Endothelial cell of umbilical vein (primary cell): ENCODE measurements around the gene ANAPC13. TPM values are rescaled to one million over a fixed set of nuclear protein-coding genes. Genes with fewer than 3 reads are reported as not detected.

Source experiments
- BruUV-seq: library from RNA; stranded (reverse); fragments of 400-500 nt; replicated peaks from 2 replicates; lab custom pipeline; 2021; lab: Mats Ljungman, UMichigan
- CTCF ChIA-PET: fragments of 300-600, 350-600 bp; sonication (Branson Sonifier 250); formaldehyde crosslinking; loops from one replicate; lab custom pipeline; 2021; ENCODE audit warnings: antibody characterized with exemption, inconsistent platforms; lab: Charles Lee
- POLR2A ChIA-PET: fragments of 300-600, 350-600 bp; sonication (Branson Sonifier 250); formaldehyde crosslinking; loops from one replicate; lab custom pipeline; 2021; ENCODE audit warnings: antibody characterized with exemption, inconsistent platforms; lab: Charles Lee
- DNase-seq: peaks from one replicate; pipeline ENCODE4 v3.0.0-alpha.2; 2011; ENCODE audit warnings: low read depth, low spot score
- FAIRE-seq: peaks from 2 replicates; lab custom pipeline; 2011; peaks lifted over from hg19 to GRCh38; lab: Jason Lieb, UNC
- H2AFZ ChIP-seq: 2 replicates; pipeline ENCODE4 v1.6.0; 2012; ENCODE audit warnings: low read depth, low read length, control low read depth, inconsistent platforms
- H3K27ac ChIP-seq: 2 replicates; pipeline ENCODE4 v1.5.1; 2011; ENCODE audit warnings: low read depth, mild to moderate bottlenecking, control low read depth, low read length, moderate library complexity; ENCODE audit not compliant: insufficient read depth
- H3K27me3 ChIP-seq, 2 experiments: 2 replicates each; pipeline versions ENCODE4 v1.6.0 to v1.6.1; 2011; ENCODE audit warnings: low read length in 2 of 2, mixed read lengths in 1 of 2; ENCODE audit not compliant: control insufficient read depth in 2 of 2, insufficient read depth in 2 of 2
- H3K36me3 ChIP-seq, 2 experiments: 2 replicates in 1 of 2; 3 replicates in 1 of 2; pipeline ENCODE4 v1.5.1; 2011; ENCODE audit warnings: low read length in 2 of 2, mild to moderate bottlenecking in 1 of 2, moderate library complexity in 1 of 2; ENCODE audit not compliant: control insufficient read depth in 2 of 2, insufficient read depth in 2 of 2; ENCODE audit errors: extremely low read depth in 1 of 2
- H3K4me1 ChIP-seq: 3 replicates; pipeline ENCODE4 v1.5.1; 2011; ENCODE audit warnings: mild to moderate bottlenecking, low read length; ENCODE audit not compliant: control insufficient read depth, insufficient read depth; ENCODE audit errors: extremely low read depth
- H3K4me2 ChIP-seq: 2 replicates; pipeline ENCODE4 v1.6.1; 2011; ENCODE audit warnings: low read length, control low read depth, mixed read lengths; ENCODE audit not compliant: insufficient read depth
- H3K4me3 ChIP-seq, 3 experiments: fragments of 200-600 bp in 1 of 3; sonication (generic), shearing (Covaris generic) in 1 of 3; replicated peaks in 1 of 3; 2 replicates each; pipeline ENCODE4 v1.5.1; 2011 to 2016; ENCODE audit warnings: control low read depth in 3 of 3, low read length in 3 of 3, mild to moderate bottlenecking in 2 of 3, inconsistent platforms in 1 of 3, low read depth in 1 of 3, moderate library complexity in 1 of 3; ENCODE audit not compliant: insufficient read depth in 1 of 3
- H3K79me2 ChIP-seq: 2 replicates; pipeline ENCODE4 v1.6.0; 2012; ENCODE audit warnings: low read length, inconsistent platforms; ENCODE audit not compliant: control insufficient read depth, insufficient read depth
- H3K9ac ChIP-seq: replicated peaks from 2 replicates; pipeline ENCODE3; 2011; ENCODE audit warnings: low read length, control low read depth; ENCODE audit not compliant: insufficient read depth; ENCODE audit errors: extremely low read depth
- H3K9me1 ChIP-seq: replicated peaks from 3 replicates; pipeline ENCODE4 v1.6.0; 2011; ENCODE audit warnings: mild to moderate bottlenecking, low read length; ENCODE audit not compliant: control insufficient read depth, insufficient read depth; ENCODE audit errors: extremely low read depth
- H3K9me3 ChIP-seq: replicated peaks from 2 replicates; pipeline ENCODE4 v1.5.1; 2012; ENCODE audit warnings: low read length, inconsistent platforms; ENCODE audit not compliant: control insufficient read depth, insufficient read depth
- H4K20me1 ChIP-seq: replicated peaks from 2 replicates; pipeline ENCODE3; 2011; ENCODE audit warnings: mild to moderate bottlenecking, low read length; ENCODE audit not compliant: control insufficient read depth, insufficient read depth; ENCODE audit errors: extremely low read depth
- FOS ChIP-seq: IDR thresholded peaks from 2 replicates; pipeline ENCODE4 v1.6.1; 2011; ENCODE audit warnings: mild to moderate bottlenecking, low read length, moderate library complexity, borderline replicate concordance; ENCODE audit not compliant: insufficient read depth
- GATA2 ChIP-seq: IDR thresholded peaks from 2 replicates; pipeline ENCODE4 v1.7.0; 2011; ENCODE audit warnings: low read depth, mild to moderate bottlenecking, moderate library complexity, mixed read lengths, low read length; ENCODE audit not compliant: insufficient read length, insufficient read depth
- JUN ChIP-seq: IDR thresholded peaks from 2 replicates; pipeline ENCODE4 v1.6.1; 2011; ENCODE audit warnings: borderline replicate concordance, low read depth; ENCODE audit not compliant: insufficient read length, insufficient read depth
- MYC ChIP-seq: IDR thresholded peaks from one replicate; pipeline ENCODE4 v1.6.1; 2011; ENCODE audit warnings: mild to moderate bottlenecking, low read depth, low read length
- POLR2A ChIP-seq: IDR thresholded peaks from 2 replicates; pipeline ENCODE4 v1.6.1; 2012; ENCODE audit warnings: low read depth, mild to moderate bottlenecking, control low read depth, low read length
- dilution Hi-C: fragments of 300-500 bp; cut with MboI; formaldehyde crosslinking; loops from one replicate; pipeline ENCODE4 v1.15.0; 2019; ENCODE audit warnings: low sequenced_read_pairs; ENCODE audit not compliant: extremely low pct_ligation_motif_present
- intact Hi-C: fragments of 100-400 bp; cut with micrococcal nuclease; formaldehyde crosslinking; loops from one replicate; pipeline ENCODE4 v1.10.0; 2022
- polyA plus RNA-seq, 4 experiments: library from polyadenylated mRNA; depleted of rRNA in 3 of 4; stranded (reverse) in 3 of 4; unstranded in 1 of 4; fragments of >200 nt; gene quantifications; 2 replicates each; pipeline versions ENCODE4 v1.2.1 to v1.2.3, GENCODE V29; 2011 to 2012; ENCODE audit warnings: missing spikeins in 1 of 4
- total RNA-seq: library from RNA; stranded (reverse); gene quantifications from 2 replicates; pipeline ENCODE4 v1.2.3, GENCODE V29; 2021
- TF ChIP-seq, protein P1 (sequence below), 2 donors: IDR thresholded peaks; 1 replicate in 1 of 2; 2 replicates in 1 of 2; pipeline ENCODE4 v1.5.1; 2011; ENCODE audit warnings: low read length in 2 of 2, mild to moderate bottlenecking in 2 of 2, moderate library complexity in 2 of 2, control low read depth in 1 of 2, inconsistent platforms in 1 of 2, low read depth in 1 of 2; ENCODE audit not compliant: insufficient read depth in 1 of 2; ENCODE audit errors: extremely low read depth in 1 of 2

The ANAPC13 gene
- total and polyA plus RNA-seq, 2 donors (not counting 3 experiments of a cell fraction or from before 2014, with no cell fraction given), result 48.4 to 50.8 TPM

DNA sequence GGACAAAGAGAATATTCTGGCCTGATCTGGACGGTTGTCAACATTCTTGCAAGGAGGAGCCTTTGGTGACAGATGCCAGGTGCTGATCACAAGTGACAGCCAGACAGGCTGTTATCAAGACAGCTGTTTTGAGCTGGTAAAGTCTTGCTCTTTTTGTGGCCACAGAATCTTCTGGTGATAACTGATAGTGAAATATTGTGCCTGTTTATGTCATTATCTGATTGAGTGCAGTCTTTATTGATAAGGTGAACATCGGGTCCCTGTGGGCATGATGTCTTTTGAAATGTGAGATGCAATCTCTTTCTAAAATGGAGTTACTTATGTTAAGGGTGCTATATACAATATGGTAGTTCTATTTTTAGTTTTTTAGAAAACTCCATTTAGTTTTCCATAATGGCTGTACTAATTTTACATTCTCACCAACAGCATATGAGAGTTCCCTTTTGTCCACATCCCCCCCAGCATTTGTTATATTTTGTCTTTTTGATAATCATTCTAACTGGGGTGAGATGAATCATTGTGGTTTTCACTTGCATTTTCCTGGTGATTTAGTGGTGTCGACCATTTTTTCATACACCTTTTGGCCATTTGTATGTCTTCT is 10.8 kb upstream of the ANAPC13 start:
- intact Hi-C loops, result no loop called here
- dilution Hi-C loops, result no loop called here
- TF ChIP-seq JUN, result no peak
- TF ChIP-seq GATA2, result no peak
- no peak for TF ChIP-seq MYC
- TF ChIP-seq FOS, result no peak
- no peak for TF ChIP-seq POLR2A
- TF ChIP-seq, protein P1, sequence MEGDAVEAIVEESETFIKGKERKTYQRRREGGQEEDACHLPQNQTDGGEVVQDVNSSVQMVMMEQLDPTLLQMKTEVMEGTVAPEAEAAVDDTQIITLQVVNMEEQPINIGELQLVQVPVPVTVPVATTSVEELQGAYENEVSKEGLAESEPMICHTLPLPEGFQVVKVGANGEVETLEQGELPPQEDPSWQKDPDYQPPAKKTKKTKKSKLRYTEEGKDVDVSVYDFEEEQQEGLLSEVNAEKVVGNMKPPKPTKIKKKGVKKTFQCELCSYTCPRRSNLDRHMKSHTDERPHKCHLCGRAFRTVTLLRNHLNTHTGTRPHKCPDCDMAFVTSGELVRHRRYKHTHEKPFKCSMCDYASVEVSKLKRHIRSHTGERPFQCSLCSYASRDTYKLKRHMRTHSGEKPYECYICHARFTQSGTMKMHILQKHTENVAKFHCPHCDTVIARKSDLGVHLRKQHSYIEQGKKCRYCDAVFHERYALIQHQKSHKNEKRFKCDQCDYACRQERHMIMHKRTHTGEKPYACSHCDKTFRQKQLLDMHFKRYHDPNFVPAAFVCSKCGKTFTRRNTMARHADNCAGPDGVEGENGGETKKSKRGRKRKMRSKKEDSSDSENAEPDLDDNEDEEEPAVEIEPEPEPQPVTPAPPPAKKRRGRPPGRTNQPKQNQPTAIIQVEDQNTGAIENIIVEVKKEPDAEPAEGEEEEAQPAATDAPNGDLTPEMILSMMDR (IDR thresholded peaks at IDR 0.05; ENCODE audit: extremely low read depth in 1 of 2, insufficient read depth in 1 of 2, low read depth in 1 of 2, low read length in 2 of 2), result no peak
- DNase-seq, result no peak
- no peaks in the 10 kb centered on the region for H3K27me3 ChIP-seq
- H3K79me2 ChIP-seq, result peaks cover 37% of the 10 kb centered on the region
- no peaks in the 10 kb centered on the region for H3K4me1 ChIP-seq
- BruUV-seq, result no TSS peak
- no peaks in the 10 kb centered on the region for H3K9me3 ChIP-seq
- H3K9ac ChIP-seq, result no peak overlapping the region
- no peaks in the 10 kb centered on the region for H4K20me1 ChIP-seq
- CTCF ChIA-PET, result interaction anchor here (0.7 kb wide), 1 partner anchor 189 kb away, joined by 3 read pairs; no protein-coding TSS in a partner anchor
- H3K4me2 ChIP-seq, result no peak overlapping the region
- no peaks in the 10 kb centered on the region for H3K9me1 ChIP-seq
- no peak overlapping the region for H3K27ac ChIP-seq
- H3K4me3 ChIP-seq, result no peak overlapping the region
- H3K36me3 ChIP-seq, result no peaks in the 10 kb centered on the region
- no peak for FAIRE-seq
- POLR2A ChIA-PET, result no interaction called here
- no peak overlapping the region for H2AFZ ChIP-seq
